ENCODE measurements around the gene TOB2. TPM values are rescaled to one million over a fixed set of nuclear protein-coding genes. Genes with fewer than 3 reads are reported as not detected.
"Not testable (repeated sequence)": the region's sequence is repeated elsewhere in the genome, so short reads cannot be mapped to it uniquely, and the experiment has no call there.

Gene TOB2
- total RNA-seq, 2 donors from 2014 or later: 32.5 TPM

- H3K27ac Mint-ChIP-seq: peak overlapping the region; percentile 81
- no peaks in the 10 kb centered on the region for H3K27me3 Mint-ChIP-seq (ENCODE audit: low read depth)
- H3K4me1 Mint-ChIP-seq (ENCODE audit: low read depth): peaks cover 28% of the 10 kb centered on the region
- DNase-seq (peak; percentile 68 to 74), ATAC-seq (replicated peaks in 1 of 2) (peak; percentile 7 to 20)
- peak overlapping the region; percentile 90 to 98 for H3K4me3 Mint-ChIP-seq
- peaks cover 8% of the 10 kb centered on the region in 2 donors for H3K36me3 Mint-ChIP-seq (ENCODE audit: insufficient read depth in 2 of 2)
- H3K9me3 Mint-ChIP-seq: no peaks in the 10 kb centered on the region
Measured at GRCh38 chr22:41447435-41448188, 1.0 kb upstream of the TOB2 start.

GRCh38 chr22:41446057-41446501, 522 bp downstream of the TOB2 start:
- peak overlapping the region; percentile 93 for H3K27ac Mint-ChIP-seq
- H3K4me3 Mint-ChIP-seq: peak overlapping the region; percentile 90 to 98
- peaks cover 8 to 11% of the 10 kb centered on the region in 2 donors for H3K36me3 Mint-ChIP-seq (ENCODE audit: insufficient read depth in 2 of 2)
- no peaks in the 10 kb centered on the region for H3K27me3 Mint-ChIP-seq (ENCODE audit: low read depth)
- DNase-seq (no peak), ATAC-seq (replicated peaks in 1 of 2) (no peak)
- peaks cover 37% of the 10 kb centered on the region for H3K4me1 Mint-ChIP-seq (ENCODE audit: low read depth)
- no peaks in the 10 kb centered on the region for H3K9me3 Mint-ChIP-seq

GRCh38 chr22:41445129-41446056, 1.2 kb downstream of the TOB2 start:
- Mint-ChIP-seq H3K27me3 (ENCODE audit: low read depth) (no peaks in the 10 kb centered on the region), H3K4me3 (peak overlapping the region; percentile 90 to 98), H3K27ac (peak overlapping the region; percentile 93), H3K36me3 (ENCODE audit: insufficient read depth in 2 of 2) (peaks cover 8 to 11% of the 10 kb centered on the region in 2 donors), H3K4me1 (ENCODE audit: low read depth) (peaks cover 41% of the 10 kb centered on the region), H3K9me3 (no peaks in the 10 kb centered on the region)
- ATAC-seq (replicated peaks in 1 of 2) (no peak), DNase-seq (peak; percentile 33 to 37)

GRCh38 chr22:41444360-41445128, 2.1 kb downstream of the TOB2 start:
- DNase-seq: peak; percentile 88 to 90
- Mint-ChIP-seq H3K4me3 (peak overlapping the region; percentile 90 to 98), H3K27ac (peak overlapping the region; percentile 93), H3K36me3 (ENCODE audit: insufficient read depth in 2 of 2) (peaks cover 8 to 17% of the 10 kb centered on the region in 2 donors), H3K4me1 (ENCODE audit: low read depth) (peaks cover 41% of the 10 kb centered on the region), H3K9me3 (no peaks in the 10 kb centered on the region), H3K27me3 (ENCODE audit: low read depth) (no peaks in the 10 kb centered on the region)
- peak; percentile 59 to 61 for ATAC-seq (replicated peaks in 1 of 2)

- H3K4me3 Mint-ChIP-seq: peak overlapping the region; percentile 90 to 98
- no peak for ATAC-seq (replicated peaks in 1 of 2)
- H3K4me1 Mint-ChIP-seq (ENCODE audit: low read depth): peaks cover 35% of the 10 kb centered on the region
- H3K27me3 Mint-ChIP-seq (ENCODE audit: low read depth): no peaks in the 10 kb centered on the region
- H3K27ac Mint-ChIP-seq: peak overlapping the region; percentile 34
- H3K9me3 Mint-ChIP-seq: no peaks in the 10 kb centered on the region
- DNase-seq: no peak
- peaks cover 6 to 15% of the 10 kb centered on the region in 2 donors for H3K36me3 Mint-ChIP-seq (ENCODE audit: insufficient read depth in 2 of 2)
Measured at GRCh38 chr22:41442240-41442792, 4.3 kb downstream of the TOB2 start.

- H3K27me3 Mint-ChIP-seq (ENCODE audit: low read depth); H3K4me3 Mint-ChIP-seq; DNase-seq; ATAC-seq (replicated peaks in 1 of 2); H3K9me3 Mint-ChIP-seq: not testable (repeated sequence)
- Mint-ChIP-seq H3K4me1 (ENCODE audit: low read depth) (peaks cover 35% of the 10 kb centered on the region), H3K36me3 (ENCODE audit: insufficient read depth in 2 of 2) (peaks cover 5 to 24% of the 10 kb centered on the region in 2 donors), H3K27ac (peak overlapping the region; percentile 82)
Measured at GRCh38 chr22:41440511-41440910, 6.1 kb downstream of the TOB2 start.

- Mint-ChIP-seq H3K27ac (no peak overlapping the region), H3K4me1 (ENCODE audit: low read depth) (peaks cover 14% of the 10 kb centered on the region), H3K36me3 (ENCODE audit: insufficient read depth in 2 of 2) (peaks cover 4 to 20% of the 10 kb centered on the region in 2 donors), H3K27me3 (ENCODE audit: low read depth) (no peaks in the 10 kb centered on the region), H3K4me3 (no peak overlapping the region), H3K9me3 (no peaks in the 10 kb centered on the region)
- DNase-seq: no peak
- no peak for ATAC-seq (replicated peaks in 1 of 2)
Measured at GRCh38 chr22:41437198-41437597, 9.4 kb downstream of the TOB2 start.

GRCh38 chr22:41436322-41437113, 10.1 kb downstream of the TOB2 start:
- ATAC-seq (replicated peaks in 1 of 2) (no peak), DNase-seq (no peak)
- H3K27me3 Mint-ChIP-seq (ENCODE audit: low read depth): no peaks in the 10 kb centered on the region
- peaks cover 4 to 20% of the 10 kb centered on the region in 2 donors for H3K36me3 Mint-ChIP-seq (ENCODE audit: insufficient read depth in 2 of 2)
- no peak overlapping the region for H3K27ac Mint-ChIP-seq
- no peaks in the 10 kb centered on the region for H3K9me3 Mint-ChIP-seq
- H3K4me3 Mint-ChIP-seq: no peak overlapping the region
- H3K4me1 Mint-ChIP-seq (ENCODE audit: low read depth): peaks cover 12% of the 10 kb centered on the region

- H3K9me3 Mint-ChIP-seq: no peaks in the 10 kb centered on the region
- no peak overlapping the region for H3K4me3 Mint-ChIP-seq
- H3K27ac Mint-ChIP-seq: peak overlapping the region; percentile 26
- peaks cover 4 to 22% of the 10 kb centered on the region in 2 donors for H3K36me3 Mint-ChIP-seq (ENCODE audit: insufficient read depth in 2 of 2)
- H3K4me1 Mint-ChIP-seq (ENCODE audit: low read depth): peaks cover 5% of the 10 kb centered on the region
- ATAC-seq (replicated peaks in 1 of 2): no peak
- no peaks in the 10 kb centered on the region for H3K27me3 Mint-ChIP-seq (ENCODE audit: low read depth)
- no peak for DNase-seq
Measured at GRCh38 chr22:41435560-41435959, 11.0 kb downstream of the TOB2 start.

GRCh38 chr22:41434361-41435003, 12.1 kb downstream of the TOB2 start:
- ATAC-seq (replicated peaks in 1 of 2); H3K9me3 Mint-ChIP-seq; DNase-seq; H3K27ac Mint-ChIP-seq; H3K4me3 Mint-ChIP-seq; H3K27me3 Mint-ChIP-seq (ENCODE audit: low read depth); H3K4me1 Mint-ChIP-seq (ENCODE audit: low read depth): not testable (repeated sequence)
- H3K36me3 Mint-ChIP-seq (ENCODE audit: insufficient read depth in 2 of 2): peaks cover 4 to 17% of the 10 kb centered on the region in 2 donors

GRCh38 chr22:41433480-41433879, 13.1 kb downstream of the TOB2 start:
- peaks cover 4 to 17% of the 10 kb centered on the region in 2 donors for H3K36me3 Mint-ChIP-seq (ENCODE audit: insufficient read depth in 2 of 2)
- DNase-seq; H3K4me1 Mint-ChIP-seq (ENCODE audit: low read depth); H3K27me3 Mint-ChIP-seq (ENCODE audit: low read depth); H3K27ac Mint-ChIP-seq; H3K9me3 Mint-ChIP-seq; H3K4me3 Mint-ChIP-seq; ATAC-seq (replicated peaks in 1 of 2): not testable (repeated sequence)

Data from activated T-cell treated with anti-CD3 and anti-CD28 coated beads, Interleukin-2, amount 50 U/mL, for 72 hours (primary cell).